Measurements from ENCODE around the gene PCBP2.
"Not testable (repeated sequence)": the region's sequence is repeated elsewhere in the genome, so short reads cannot be mapped to it uniquely, and the experiment has no call there.

Gene PCBP2

GRCh38 chr12:53439582-53439981 lies 12.3 kb upstream of the PCBP2 start:
- in situ Hi-C loops (cut with HindIII; ENCODE audit: low sequenced_read_pairs) = not testable (repeated sequence)

GRCh38 chr12:53441040-53441833 lies 10.7 kb upstream of the PCBP2 start, which contains the start of gene PRR13:
Gene PRR13 (plus strand): TSS chr12:53441734. CDS start chr12:53442715, 981 bp downstream.
- in situ Hi-C loops (cut with HindIII; ENCODE audit: low sequenced_read_pairs) = no loop called here

GRCh38 chr12:53443955-53444354 lies 7.9 kb upstream of the PCBP2 start:
- in situ Hi-C loops (cut with HindIII; ENCODE audit: low sequenced_read_pairs) = no loop called here

GRCh38 chr12:53444593-53445325 lies 7.1 kb upstream of the PCBP2 start:
- in situ Hi-C loops (cut with HindIII; ENCODE audit: low sequenced_read_pairs) = not testable (repeated sequence)

GRCh38 chr12:53450936-53451335 lies 966 bp upstream of the PCBP2 start:
- in situ Hi-C loops (cut with HindIII; ENCODE audit: low sequenced_read_pairs) = no loop called here

GRCh38 chr12:53452159-53453077 lies 516 bp downstream of the PCBP2 start:
- in situ Hi-C loops (cut with HindIII; ENCODE audit: low sequenced_read_pairs) = no loop called here

GRCh38 chr12:53453953-53454640 lies 2.2 kb downstream of the PCBP2 start:
- in situ Hi-C loops (cut with HindIII; ENCODE audit: low sequenced_read_pairs) = no loop called here

- in situ Hi-C loops (cut with HindIII; ENCODE audit: low sequenced_read_pairs) = no loop called here
These were observed 2.8 kb downstream of the PCBP2 start for GRCh38 chr12:53454707-53455106.

- in situ Hi-C loops (cut with HindIII; ENCODE audit: low sequenced_read_pairs) = no loop called here
These were observed 4.9 kb downstream of the PCBP2 start for GRCh38 chr12:53456654-53457366.

- in situ Hi-C loops (cut with HindIII; ENCODE audit: low sequenced_read_pairs) = no loop called here
These were observed 7.2 kb downstream of the PCBP2 start for GRCh38 chr12:53459097-53459496.

- in situ Hi-C loops (cut with HindIII; ENCODE audit: low sequenced_read_pairs) = no loop called here
These were observed 9.2 kb downstream of the PCBP2 start for GRCh38 chr12:53461059-53461458.

GRCh38 chr12:53461591-53461990 lies 9.7 kb downstream of the PCBP2 start:
- in situ Hi-C loops (cut with HindIII; ENCODE audit: low sequenced_read_pairs) = no loop called here

- in situ Hi-C loops (cut with HindIII; ENCODE audit: low sequenced_read_pairs) = no loop called here
These were observed 11.0 kb downstream of the PCBP2 start for GRCh38 chr12:53462935-53463334.

- in situ Hi-C loops (cut with HindIII; ENCODE audit: low sequenced_read_pairs) = no loop called here
These were observed 12.1 kb downstream of the PCBP2 start for GRCh38 chr12:53463802-53464560.

- in situ Hi-C loops (cut with HindIII; ENCODE audit: low sequenced_read_pairs) = no loop called here
These were observed 12.9 kb downstream of the PCBP2 start for GRCh38 chr12:53464685-53465418.

GRCh38 chr12:53465679-53466078 lies 13.8 kb downstream of the PCBP2 start:
- in situ Hi-C loops (cut with HindIII; ENCODE audit: low sequenced_read_pairs) = no loop called here

- in situ Hi-C loops (cut with HindIII; ENCODE audit: low sequenced_read_pairs) = no loop called here
These were observed 14.7 kb downstream of the PCBP2 start for GRCh38 chr12:53466640-53467039.

- in situ Hi-C loops (cut with HindIII; ENCODE audit: low sequenced_read_pairs) = no loop called here
These were observed 15.2 kb downstream of the PCBP2 start for GRCh38 chr12:53467082-53467481.

Data from endothelial cell of hepatic sinusoid (primary cell).